Mucosa of rectum (tissue), 2 donors: ENCODE measurements around the gene CFAP210.
"Not testable (repeated sequence)": the region's sequence is repeated elsewhere in the genome, so short reads cannot be mapped to it uniquely, and the experiment has no call there.

ENCODE experiments used
- H3K27ac ChIP-seq, 2 donors: one replicate each; pipeline ENCODE4 v1.7.0; 2013; ENCODE audit warnings: inconsistent platforms in 2 of 2, low read depth in 2 of 2, low read length in 2 of 2
- H3K27me3 ChIP-seq, 2 donors: one replicate each; pipeline ENCODE4 v1.7.0; 2013; ENCODE audit warnings: low read length in 2 of 2; ENCODE audit not compliant: control insufficient read depth in 2 of 2, insufficient read depth in 2 of 2
- H3K36me3 ChIP-seq, 2 donors: one replicate each; pipeline ENCODE4 v1.7.0; 2013; ENCODE audit warnings: low read length in 2 of 2; ENCODE audit not compliant: control insufficient read depth in 2 of 2, insufficient read depth in 2 of 2
- H3K4me1 ChIP-seq, 2 donors: one replicate each; pipeline ENCODE4 v1.7.0; 2013; ENCODE audit warnings: low read length in 2 of 2, mild to moderate bottlenecking in 1 of 2; ENCODE audit not compliant: control insufficient read depth in 2 of 2, insufficient read depth in 2 of 2
- H3K4me3 ChIP-seq, 2 donors: one replicate each; pipeline ENCODE4 v1.7.0; 2013; ENCODE audit warnings: low read length in 2 of 2
- H3K9ac ChIP-seq, 2 donors: one replicate each; pipeline ENCODE4 v1.7.0; 2013; ENCODE audit warnings: low read length in 2 of 2, low read depth in 1 of 2, mild to moderate bottlenecking in 1 of 2
- H3K9me3 ChIP-seq, 2 donors: one replicate each; pipeline ENCODE4 v1.7.0; 2013; ENCODE audit warnings: low read length in 2 of 2; ENCODE audit not compliant: control insufficient read depth in 2 of 2
- donor health status: healthy.
- donor health status: Normal muscosa, but diverticular disease.

The CFAP210 gene

GRCh38 chr2:169640104-169640503 lies 54.1 kb downstream of the CFAP210 start:
- H3K36me3 ChIP-seq = peaks cover 14 to 29% of the 10 kb centered on the region in 2 donors

GRCh38 chr2:169637620-169638019 lies 56.6 kb downstream of the CFAP210 start:
- Histone ChIP-seq H3K4me1 (no peaks in the 10 kb centered on the region), H3K9me3 (no peaks in the 10 kb centered on the region), H3K9ac (no peak overlapping the region), H3K4me3 (no peak overlapping the region), H3K27me3 (no peaks in the 10 kb centered on the region), H3K27ac (no peak overlapping the region), H3K36me3 (peaks cover 32 to 45% of the 10 kb centered on the region in 2 donors)

More at GRCh38 chr2:169640104-169640503, 54.1 kb downstream of the CFAP210 start:
- H3K4me1 ChIP-seq = no peaks in the 10 kb centered on the region
- H3K27me3 ChIP-seq = no peaks in the 10 kb centered on the region
- H3K27ac ChIP-seq = no peak overlapping the region
- H3K9ac ChIP-seq = no peak overlapping the region
- no peaks in the 10 kb centered on the region for H3K9me3 ChIP-seq
- no peak overlapping the region for H3K4me3 ChIP-seq

- H3K9me3 ChIP-seq = no peaks in the 10 kb centered on the region
Observed at GRCh38 chr2:169636440-169637097, 57.6 kb downstream of the CFAP210 start.

GRCh38 chr2:169625781-169626180 lies 68.4 kb downstream of the CFAP210 start:
- Histone ChIP-seq H3K9me3 (no peaks in the 10 kb centered on the region), H3K36me3 (peaks cover 23 to 25% of the 10 kb centered on the region in 2 donors), H3K4me1 (no peaks in the 10 kb centered on the region), H3K9ac (no peak overlapping the region), H3K27me3 (no peaks in the 10 kb centered on the region), H3K27ac (no peak overlapping the region), H3K4me3 (no peak overlapping the region)

More at GRCh38 chr2:169636440-169637097, 57.6 kb downstream of the CFAP210 start:
- Histone ChIP-seq H3K27me3 (no peaks in the 10 kb centered on the region), H3K4me1 (no peaks in the 10 kb centered on the region), H3K27ac (no peak overlapping the region), H3K4me3 (no peak overlapping the region), H3K36me3 (peaks cover 39 to 50% of the 10 kb centered on the region in 2 donors), H3K9ac (no peak overlapping the region)

GRCh38 chr2:169623235-169623634 lies 71.0 kb downstream of the CFAP210 start:
- Histone ChIP-seq H3K27me3 (no peaks in the 10 kb centered on the region), H3K4me1 (no peaks in the 10 kb centered on the region), H3K27ac (no peak overlapping the region), H3K36me3 (peaks cover 20% of the 10 kb centered on the region in 2 donors), H3K9ac (no peak overlapping the region), H3K4me3 (no peak overlapping the region), H3K9me3 (no peaks in the 10 kb centered on the region)

- Histone ChIP-seq H3K4me3 (no peak overlapping the region), H3K27me3 (no peaks in the 10 kb centered on the region), H3K36me3 (peaks cover 18 to 21% of the 10 kb centered on the region in 2 donors), H3K9me3 (no peaks in the 10 kb centered on the region), H3K27ac (no peak overlapping the region), H3K9ac (no peak overlapping the region), H3K4me1 (no peaks in the 10 kb centered on the region)
Observed at GRCh38 chr2:169620509-169620908, 73.7 kb downstream of the CFAP210 start.

GRCh38 chr2:169619946-169620345 lies 74.3 kb downstream of the CFAP210 start:
- Histone ChIP-seq H3K9me3 (no peaks in the 10 kb centered on the region), H3K9ac (no peak overlapping the region), H3K4me1 (no peaks in the 10 kb centered on the region), H3K36me3 (peaks cover 20 to 25% of the 10 kb centered on the region in 2 donors), H3K27ac (no peak overlapping the region), H3K27me3 (no peaks in the 10 kb centered on the region), H3K4me3 (no peak overlapping the region)

GRCh38 chr2:169615982-169616381 lies 78.2 kb downstream of the CFAP210 start:
- not testable (repeated sequence) for H3K4me3 ChIP-seq, H3K9ac ChIP-seq, H3K27ac ChIP-seq, H3K9me3 ChIP-seq, H3K4me1 ChIP-seq, H3K27me3 ChIP-seq
- H3K36me3 ChIP-seq = peaks cover 38 to 40% of the 10 kb centered on the region in 2 donors

GRCh38 chr2:169613876-169614275 lies 80.3 kb downstream of the CFAP210 start:
- no peak overlapping the region for H3K27ac ChIP-seq
- H3K9ac ChIP-seq = no peak overlapping the region
- no peaks in the 10 kb centered on the region for H3K27me3 ChIP-seq
- no peaks in the 10 kb centered on the region for H3K4me1 ChIP-seq
- no peaks in the 10 kb centered on the region for H3K9me3 ChIP-seq
- H3K36me3 ChIP-seq = peaks cover 44 to 54% of the 10 kb centered on the region in 2 donors
- no peak overlapping the region for H3K4me3 ChIP-seq

GRCh38 chr2:169609264-169609663 lies 84.9 kb downstream of the CFAP210 start:
- H3K4me1 ChIP-seq = no peaks in the 10 kb centered on the region

More at GRCh38 chr2:169609264-169609663, 84.9 kb downstream of the CFAP210 start:
- no peak overlapping the region for H3K27ac ChIP-seq
- H3K27me3 ChIP-seq = no peaks in the 10 kb centered on the region
- H3K9ac ChIP-seq = no peak overlapping the region
- no peak overlapping the region for H3K4me3 ChIP-seq
- peaks cover 46 to 59% of the 10 kb centered on the region in 2 donors for H3K36me3 ChIP-seq
- no peaks in the 10 kb centered on the region for H3K9me3 ChIP-seq
